ENCODE data around the gene GPD1. TPM values are rescaled to one million over a fixed set of nuclear protein-coding genes. Genes with fewer than 3 reads are reported as not detected.
A peak's percentile ranks its signal among the peaks of the same experiment; 100 is the strongest.

The GPD1 gene
- total and polyA plus RNA-seq, 9 of the 15 experiments (the other 6 are each of a cell fraction or from before 2014, with no cell fraction given): 0.13 to 1.00 (median 0.55) TPM

GRCh38 chr12:50070314-50071060, 33.3 kb upstream of the GPD1 start (continued):
- TF ChIP-seq TCF7L2 (IDR thresholded peaks at IDR 0.05; ENCODE audit: low read depth, low read length) (no peak), ZNF511 (CRISPR knock-in tag; IDR thresholded peaks at IDR 0.05) (peak; percentile 91; the same call in 1 of the 2 replicates), TAF1 (IDR thresholded peaks at IDR 0.05; ENCODE audit: control insufficient read depth, extremely low read depth, insufficient read depth, low read length, severe bottlenecking) (no peak), ZNF140 (CRISPR knock-in tag; IDR thresholded peaks at IDR 0.05) (no peak), ZBTB11 (CRISPR knock-in tag; IDR thresholded peaks at IDR 0.05) (peak in 1 of 3 experiments; percentile 75; a peak in 2 of 6 replicates), JUN (IDR thresholded peaks at IDR 0.05; ENCODE audit: borderline replicate concordance, low read depth, low read length) (no peak), JUN (CRISPR knock-in tag; IDR thresholded peaks at IDR 0.05; ENCODE audit: borderline replicate concordance) (peak; percentile 50; the same call in 1 of the 2 replicates), ZNF408 (CRISPR knock-in tag; IDR thresholded peaks at IDR 0.05; ENCODE audit: low read depth) (no peak), ZNF347 (CRISPR knock-in tag; IDR thresholded peaks at IDR 0.05; ENCODE audit: low read depth) (no peak), POLR2H (tag; IDR thresholded peaks at IDR 0.05; ENCODE audit: low read depth) (no peak), ZNF695 (CRISPR knock-in tag; IDR thresholded peaks at IDR 0.05) (no peak), RREB1 (CRISPR knock-in tag; IDR thresholded peaks at IDR 0.05) (no peak), SMARCA4 (IDR thresholded peaks at IDR 0.05) (no peak), NR2F6 (CRISPR knock-in tag; IDR thresholded peaks at IDR 0.05) (no peak)
